Measurements from ENCODE around the gene FXYD3.
"Not testable (repeated sequence)": the region's sequence is repeated elsewhere in the genome, so short reads cannot be mapped to it uniquely, and the experiment has no call there.

FXYD3 gene

DNA sequence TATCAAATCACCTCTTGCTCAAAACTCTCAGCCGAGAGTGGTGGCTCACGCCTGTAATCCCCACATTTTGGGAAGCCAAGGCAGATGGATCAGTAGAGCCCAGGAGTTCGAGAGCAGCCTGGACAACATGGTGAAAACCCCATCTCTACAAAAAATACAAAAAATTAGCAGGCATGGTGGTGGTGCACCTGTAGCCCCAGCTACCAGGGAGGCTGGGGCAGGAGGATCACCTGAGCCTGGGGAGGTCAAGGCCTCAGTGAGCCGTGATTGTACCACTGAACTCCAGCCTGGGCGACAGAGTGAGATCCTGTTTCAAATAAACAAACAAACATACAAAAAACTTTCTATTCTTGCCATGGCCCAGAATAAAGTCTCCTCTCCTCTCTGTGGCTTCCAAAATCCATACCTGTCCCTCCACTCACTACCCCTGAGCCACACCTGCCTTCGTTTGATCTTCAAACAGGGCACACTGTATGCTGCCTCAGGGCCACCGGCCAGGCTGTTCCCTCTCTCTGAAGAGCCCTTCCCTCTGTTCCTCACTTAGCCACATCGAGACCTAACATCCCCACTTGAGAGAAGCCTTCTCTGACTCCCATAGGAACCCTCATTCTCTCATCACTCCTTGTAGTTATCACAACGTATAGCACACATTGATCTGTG is 12.9 kb downstream of the FXYD3 start:
- no peak for FAIRE-seq
- TF ChIP-seq POLR2A (IDR thresholded peaks at IDR 0.05; ENCODE audit: low read depth, low read length), result no peak

DNA sequence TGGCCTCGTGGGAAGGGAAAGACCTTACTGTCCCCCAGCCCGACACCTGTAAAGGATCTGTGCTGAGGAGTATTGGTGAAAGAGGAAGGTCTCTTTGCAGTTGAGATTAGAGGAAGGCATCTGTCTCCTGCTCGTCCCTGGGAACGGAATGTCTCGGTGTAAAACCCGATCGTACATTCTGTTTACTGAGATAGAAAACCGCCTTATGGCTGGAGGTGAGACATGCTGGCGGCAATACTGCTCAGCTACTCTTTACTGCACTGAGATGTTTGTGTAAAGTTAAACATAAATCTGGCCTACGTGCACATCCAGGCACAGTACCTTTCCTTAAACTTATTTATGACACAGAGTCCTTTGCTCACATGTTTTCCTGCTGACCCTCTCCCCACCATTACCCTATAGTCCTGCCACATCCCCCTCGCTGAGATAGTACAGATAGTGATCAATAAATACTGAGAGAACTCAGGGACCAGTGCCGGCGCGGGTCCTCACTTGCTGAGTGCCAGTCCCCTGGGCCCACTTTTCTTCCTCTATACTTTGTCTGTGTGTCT is 14.2 kb downstream of the FXYD3 start:
- DNase-seq (ENCODE audit: insufficient read length, low spot score); FAIRE-seq: not testable (repeated sequence)

More for the DNA sequence above, 12.9 kb downstream of the FXYD3 start:
- no peak for DNase-seq (ENCODE audit: insufficient read length, low spot score)

DNA sequence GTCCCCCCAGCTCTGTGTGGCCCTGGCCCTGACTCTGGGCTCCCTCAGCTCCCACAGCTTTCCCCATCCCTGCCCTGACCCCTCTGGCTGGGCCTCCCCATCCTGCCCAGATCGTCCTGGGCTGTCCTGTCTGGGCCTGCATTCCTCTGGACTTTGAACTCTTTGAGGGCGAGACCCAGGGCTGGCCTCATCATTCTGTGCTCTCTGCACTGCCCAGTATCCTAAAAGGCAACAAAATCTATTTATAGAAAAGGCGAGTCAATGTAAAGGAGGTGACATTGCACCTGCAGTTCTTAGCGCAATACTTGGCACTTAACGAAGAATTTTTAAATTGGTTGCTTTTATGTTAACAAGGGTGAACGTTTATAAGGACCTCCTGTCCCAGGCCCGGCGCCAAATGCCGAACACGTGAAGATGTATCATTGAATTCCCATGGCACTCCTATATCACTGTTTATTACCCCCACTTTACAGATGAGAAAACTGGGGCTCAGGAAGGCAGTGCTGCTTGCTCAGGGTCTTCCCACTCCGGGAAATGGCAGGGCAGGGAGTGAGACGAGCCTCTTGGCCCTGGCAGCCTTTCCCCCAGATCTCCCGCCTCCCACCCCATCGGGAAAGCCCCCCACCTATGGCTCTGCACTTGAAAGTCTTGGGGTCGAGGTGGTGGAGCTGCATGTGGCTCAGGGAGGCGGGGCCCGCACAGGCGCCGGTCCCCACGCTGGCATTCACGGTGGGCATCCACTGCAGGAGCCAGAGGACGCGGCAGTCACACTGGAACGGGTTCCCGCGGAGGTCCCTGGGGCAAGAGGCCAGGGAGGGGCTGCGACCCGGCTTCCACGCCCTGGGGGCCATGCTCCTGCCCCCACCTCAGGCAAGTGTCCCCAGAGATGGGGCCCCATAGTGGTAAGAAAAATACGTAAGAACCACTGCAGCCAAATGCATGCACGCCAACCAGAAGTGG is 15.4 kb downstream of the FXYD3 start:
- no peak for DNase-seq (ENCODE audit: insufficient read length, low spot score)
- no peak for TF ChIP-seq POLR2A (IDR thresholded peaks at IDR 0.05; ENCODE audit: low read depth, low read length)
- FAIRE-seq, result no peak

DNA sequence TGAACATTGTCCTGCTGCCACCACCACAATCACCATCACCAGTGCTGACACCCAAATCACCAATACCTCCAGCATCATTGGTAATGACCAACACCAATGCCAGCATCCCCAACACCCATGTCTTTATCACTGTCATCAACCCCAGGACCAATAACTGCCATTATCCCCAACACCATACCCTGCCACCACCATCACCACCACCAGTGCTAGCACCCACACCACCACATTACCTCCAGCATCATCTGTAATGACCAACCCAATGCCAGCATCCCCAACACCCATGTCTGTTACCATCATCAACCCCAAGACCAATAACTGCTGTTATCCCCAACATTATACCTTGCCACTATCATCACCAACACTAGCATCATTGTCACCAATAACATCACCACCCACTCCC is 16.6 kb downstream of the FXYD3 start:
- FAIRE-seq (no peak), DNase-seq (ENCODE audit: insufficient read length, low spot score) (no peak)
- TF ChIP-seq POLR2A (IDR thresholded peaks at IDR 0.05; ENCODE audit: low read depth, low read length), result no peak

DNA sequence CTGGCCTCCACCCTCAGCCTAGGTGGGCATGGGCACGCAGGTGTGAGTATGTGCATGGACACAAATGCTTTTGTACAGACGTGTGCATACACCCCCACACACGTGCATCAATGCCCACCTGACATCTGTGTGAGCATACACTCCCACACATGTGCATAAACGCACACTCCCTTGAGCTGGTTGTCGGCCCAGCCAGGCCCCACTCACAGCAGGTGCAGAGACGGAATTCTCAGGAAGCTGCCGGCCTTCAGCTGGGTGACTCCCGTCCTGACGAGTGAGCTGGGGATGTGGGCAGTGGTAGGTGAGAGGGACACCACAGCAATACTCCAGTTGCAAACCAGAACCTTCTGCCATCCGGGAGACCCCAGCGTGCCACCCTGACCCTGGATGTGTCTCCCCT is 18.2 kb downstream of the FXYD3 start:
- DNase-seq (ENCODE audit: insufficient read length, low spot score) (no peak), FAIRE-seq (no peak)
- no peak for TF ChIP-seq POLR2A (IDR thresholded peaks at IDR 0.05; ENCODE audit: low read depth, low read length)

DNA sequence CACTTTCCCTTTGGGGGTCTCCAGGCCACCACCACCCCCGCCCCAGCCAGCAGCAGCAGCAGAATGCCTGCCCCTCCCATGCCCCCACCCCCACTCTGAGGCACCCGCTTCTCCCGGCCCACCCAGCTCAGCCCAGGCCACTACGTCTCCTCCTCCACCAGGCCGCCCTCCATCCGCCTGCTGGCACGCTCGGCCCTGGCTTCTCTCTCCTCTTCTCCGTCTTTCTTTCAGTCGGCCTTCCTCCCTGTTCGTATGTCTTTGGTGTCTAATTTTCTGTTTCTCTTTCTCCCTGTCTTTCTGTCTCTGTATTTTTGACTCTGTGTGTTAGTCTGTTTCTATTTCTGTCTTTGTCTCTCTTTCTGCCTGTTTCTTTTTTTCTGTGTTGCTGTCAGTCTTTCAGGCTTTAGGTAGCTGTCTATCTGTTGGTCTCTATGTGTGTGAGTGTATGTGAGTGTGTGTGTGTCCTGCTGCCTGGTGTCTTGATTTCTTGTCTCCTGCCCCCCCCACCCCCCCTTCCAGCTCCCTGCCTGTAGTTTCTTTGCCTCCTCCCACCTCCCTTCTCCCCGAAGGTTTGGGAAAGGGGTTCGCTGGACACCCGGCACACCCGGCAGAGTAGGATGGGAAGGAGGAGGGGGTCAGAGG is 19.1 kb downstream of the FXYD3 start, which contains the start of gene LGI4:
LGI4 (minus strand) TSS at position 459 of the 642 bp plus-strand sequence; CDS start at position 80, 379 bp downstream.
- DNase-seq (ENCODE audit: insufficient read length, low spot score) (no peak), FAIRE-seq (no peak)
- no peak for TF ChIP-seq POLR2A (IDR thresholded peaks at IDR 0.05; ENCODE audit: low read depth, low read length)

DNA sequence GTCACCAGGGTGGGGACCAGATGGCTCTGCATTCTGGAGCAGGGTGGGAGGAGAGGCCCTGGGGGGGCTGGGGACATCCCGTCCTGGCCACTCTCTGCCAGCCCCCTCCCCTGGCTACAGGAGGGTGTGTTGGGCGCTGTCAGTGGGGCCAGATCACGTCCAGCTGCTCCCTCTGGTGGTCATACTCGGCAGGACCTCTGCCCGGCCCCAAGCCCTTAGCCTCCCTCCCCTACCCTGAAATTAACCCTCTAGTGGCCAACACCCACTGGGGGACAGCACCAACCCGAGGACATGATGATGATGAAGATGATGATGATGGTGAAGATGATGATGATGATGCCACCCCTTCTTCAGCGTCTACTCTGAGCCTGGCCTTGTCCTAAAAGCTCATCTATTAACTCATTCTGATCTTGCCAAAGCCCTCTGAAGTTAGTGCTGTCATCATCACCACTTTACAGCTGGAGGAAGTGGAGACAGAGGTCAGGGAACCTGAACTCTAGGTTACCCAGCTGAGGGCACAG is 19.8 kb downstream of the FXYD3 start:
- DNase-seq (ENCODE audit: insufficient read length, low spot score) (peak; percentile 95), FAIRE-seq (no peak)
- TF ChIP-seq POLR2A (IDR thresholded peaks at IDR 0.05; ENCODE audit: low read depth, low read length), result no peak

DNA sequence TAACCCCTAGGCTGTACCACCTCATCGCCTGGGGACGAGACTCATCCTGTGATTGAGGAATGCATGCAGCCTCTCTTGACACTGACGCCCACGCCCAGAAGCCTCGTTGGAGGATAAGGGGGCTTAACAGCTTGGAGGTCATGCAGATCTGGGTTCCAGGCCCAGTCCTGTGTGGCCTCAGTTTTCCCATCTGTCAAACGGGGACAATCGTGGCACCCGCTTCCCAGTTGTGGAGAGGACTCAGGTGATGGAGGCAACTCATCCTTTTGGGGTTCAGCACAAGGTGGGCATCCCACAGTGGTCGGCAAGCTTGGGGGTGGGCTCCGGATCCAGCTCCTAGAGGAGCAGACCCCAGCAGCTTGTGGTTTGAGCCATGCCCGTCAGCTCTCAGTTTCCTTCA is 20.6 kb downstream of the FXYD3 start:
- DNase-seq (ENCODE audit: insufficient read length, low spot score), result no peak

DNA sequence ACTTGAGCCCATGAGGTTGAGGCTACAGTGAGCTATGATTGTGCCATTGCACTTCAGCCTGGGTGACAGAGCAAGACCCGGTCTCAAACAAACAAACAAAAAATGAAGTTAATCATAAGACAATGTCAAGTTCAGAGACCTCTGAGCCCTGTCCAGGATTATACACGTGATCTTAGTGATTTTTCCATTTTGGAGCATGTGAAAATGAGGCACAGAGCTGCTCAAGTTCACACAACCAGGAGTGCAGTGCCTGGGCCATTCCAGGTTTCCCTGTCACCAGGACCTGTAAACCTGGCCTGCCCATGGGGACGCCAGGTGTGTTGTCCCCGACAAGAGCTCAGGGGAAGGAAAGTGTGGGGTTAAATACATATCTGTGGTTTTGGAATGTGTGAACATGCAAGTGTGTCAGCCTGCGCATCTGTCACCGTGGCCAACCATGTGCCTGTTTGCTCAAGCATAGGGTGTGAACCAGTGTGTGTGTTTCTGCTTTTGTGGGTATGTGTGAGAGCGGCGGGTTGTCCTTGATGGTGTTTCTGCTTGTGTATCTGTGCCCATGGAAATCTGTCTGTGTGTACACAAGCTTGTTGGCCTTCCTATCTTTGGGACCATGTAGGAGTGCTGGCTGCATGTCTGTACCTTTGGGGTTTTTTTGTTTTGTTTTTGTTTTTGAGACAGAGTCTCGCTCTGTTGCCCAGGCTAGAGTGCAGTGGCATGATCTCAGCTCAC is 21.5 kb downstream of the FXYD3 start:
- no peak for TF ChIP-seq POLR2A (IDR thresholded peaks at IDR 0.05; ENCODE audit: low read depth, low read length)
- DNase-seq (ENCODE audit: insufficient read length, low spot score) (no peak), FAIRE-seq (no peak)

More for the DNA sequence above, 20.6 kb downstream of the FXYD3 start:
- no peak for TF ChIP-seq POLR2A (IDR thresholded peaks at IDR 0.05; ENCODE audit: low read depth, low read length)
- no peak for FAIRE-seq

DNA sequence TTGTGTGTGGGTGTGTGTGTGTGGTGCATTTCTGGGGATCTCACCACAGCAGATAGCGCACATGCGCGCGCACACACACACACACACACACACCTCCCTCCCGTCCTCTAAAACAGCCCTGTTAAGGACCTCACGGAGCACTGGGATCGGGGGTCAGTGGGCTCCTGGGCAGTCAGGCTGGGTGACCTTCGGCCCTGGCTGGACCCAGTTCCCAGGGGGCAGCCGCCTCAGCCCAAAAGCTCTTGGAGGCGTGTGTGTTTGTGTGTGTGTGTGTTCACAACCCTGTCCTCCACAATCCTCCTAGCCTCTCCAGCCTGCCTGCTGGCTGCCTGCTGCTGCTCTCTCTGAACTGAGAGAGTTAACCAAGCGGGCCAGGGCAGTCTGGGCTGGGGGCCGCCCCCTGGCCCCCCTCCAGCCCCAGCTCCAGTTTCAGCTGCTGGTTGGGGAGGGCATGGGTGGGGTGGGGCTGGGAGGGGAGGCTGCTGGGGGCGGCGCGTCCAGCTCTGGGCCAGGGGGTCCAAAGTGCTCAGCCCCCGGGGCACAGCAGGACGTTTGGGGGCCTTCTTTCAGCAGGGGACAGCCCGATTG is 22.8 kb downstream of the FXYD3 start, which contains the start of gene FXYD1:
FXYD1 (plus strand) TSS at position 520 of the 588 bp plus-strand sequence. CDS start 1,256 bp downstream, outside the sequence.
- TF ChIP-seq POLR2A (IDR thresholded peaks at IDR 0.05; ENCODE audit: low read depth, low read length), result no peak
- FAIRE-seq, result no peak
- no peak for DNase-seq (ENCODE audit: insufficient read length, low spot score)

DNA sequence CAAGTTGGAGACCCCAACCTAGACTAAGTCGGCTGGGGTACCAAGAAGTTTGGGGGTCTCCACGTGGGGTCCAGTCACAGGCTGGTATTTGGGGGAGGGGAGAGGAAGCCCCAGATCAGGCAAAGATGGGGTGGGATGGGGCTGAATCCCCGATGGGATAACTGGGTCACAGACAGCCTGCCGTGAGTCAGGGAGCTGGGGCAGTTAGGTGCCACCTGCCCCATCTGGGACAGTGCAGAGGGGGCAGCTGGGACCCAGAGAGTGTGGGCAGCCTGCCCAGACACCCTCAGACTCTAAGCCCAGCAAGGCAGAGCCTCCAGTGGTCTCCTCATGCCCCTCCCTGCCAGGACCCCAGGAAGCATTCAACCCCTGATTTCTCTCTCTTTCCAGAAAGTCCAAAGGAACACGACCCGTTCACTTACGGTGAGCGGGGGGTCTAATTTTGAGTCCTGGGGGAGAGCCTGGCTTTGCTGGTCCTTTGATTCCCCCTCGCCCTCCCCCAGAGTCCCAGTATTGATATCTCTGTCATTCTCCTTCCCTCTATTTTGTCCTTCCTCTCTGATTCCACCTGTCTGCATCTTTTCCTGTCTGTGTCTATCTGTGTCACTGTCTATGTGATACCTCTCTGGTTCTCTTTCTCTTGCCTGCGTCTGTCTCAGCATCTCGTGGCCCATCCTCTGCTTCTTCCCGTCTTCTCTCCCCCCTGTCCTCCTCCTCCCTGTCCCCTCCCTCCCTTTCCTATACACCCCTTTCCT is 24.8 kb downstream of the FXYD3 start:
- TF ChIP-seq POLR2A (IDR thresholded peaks at IDR 0.05; ENCODE audit: low read depth, low read length), result no peak
- DNase-seq (ENCODE audit: insufficient read length, low spot score) (no peak), FAIRE-seq (no peak)
